GM21717 (cell line): ENCODE results near the gene STK38.
"Not testable (repeated sequence)": the region's sequence is repeated elsewhere in the genome, so short reads cannot be mapped to it uniquely, and the experiment has no call there.

Experiments
- ATAC-seq: cut with Tn5 transposase; IDR thresholded peaks from one replicate; pipeline ENCODE4 v1.9.1; 2021; ENCODE audit warnings: mild to moderate bottlenecking, moderate library complexity; ENCODE audit not compliant: unreplicated experiment

STK38 gene

GRCh38 chr6:36546920-36547645 lies at the start of gene STK38:
Gene STK38 (minus strand): TSS chr6:36547479. CDS start chr6:36540202, 7,277 bp downstream.
- peak; percentile 65 for ATAC-seq

DNA sequence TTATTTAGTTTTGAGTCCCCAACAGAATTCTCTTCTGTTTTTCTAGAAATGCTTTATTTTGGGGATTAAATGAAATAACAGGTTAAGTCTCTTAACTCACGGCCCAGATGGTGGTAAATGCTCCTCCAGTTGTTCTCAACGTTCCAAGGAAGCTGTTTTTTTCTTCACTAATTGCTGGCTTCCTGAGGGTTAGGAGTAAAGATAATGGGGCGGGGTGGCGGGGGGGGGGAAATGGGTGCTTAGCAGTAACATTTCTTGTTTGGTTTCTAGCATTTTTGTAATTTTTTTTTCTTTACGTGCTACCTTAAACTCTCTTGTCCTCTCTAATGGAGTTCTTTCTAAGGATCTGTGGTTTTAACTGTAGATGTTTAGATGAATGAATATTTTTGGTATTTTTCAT lies 49.1 kb upstream of the STK38 start:
- ATAC-seq, result no peak

DNA sequence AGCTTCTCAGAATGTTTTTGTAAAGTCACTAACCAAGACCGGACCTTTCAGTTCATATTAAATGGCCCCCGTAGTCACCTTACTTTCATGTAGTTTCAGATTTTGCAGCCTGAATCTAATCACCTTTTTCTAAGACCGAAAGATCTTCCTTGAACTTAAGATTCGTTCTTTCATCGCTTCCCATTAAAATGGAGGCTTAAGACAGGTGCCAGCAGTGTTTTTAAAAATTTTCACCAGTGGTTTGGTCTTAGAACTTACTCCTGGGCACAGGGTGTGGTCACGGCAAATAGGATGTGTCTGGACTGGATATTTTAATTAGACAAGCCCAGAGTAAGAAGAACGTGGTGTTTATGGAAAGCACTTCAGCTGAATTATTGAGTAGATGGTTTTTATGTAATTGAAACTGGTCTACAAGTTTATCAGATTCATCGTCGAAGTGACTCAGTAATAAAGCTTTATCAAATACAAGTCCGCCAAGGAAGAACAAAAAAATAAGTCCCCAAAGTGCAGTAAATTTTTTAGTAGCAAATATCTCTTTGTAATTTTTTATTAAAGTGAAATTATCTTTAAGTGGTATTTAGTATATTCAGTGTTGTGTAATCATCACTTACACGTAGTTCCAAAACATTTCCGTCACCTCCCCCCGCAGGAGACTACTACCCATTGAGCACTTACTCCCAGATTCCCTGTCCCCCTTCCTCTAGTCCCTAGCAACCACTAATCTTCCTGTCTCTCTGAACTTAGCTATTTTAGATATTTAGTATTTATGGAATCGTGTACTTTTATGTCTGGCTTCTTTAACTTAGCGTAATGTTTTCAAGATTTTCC lies 47.8 kb upstream of the STK38 start:
- ATAC-seq, result no peak

DNA sequence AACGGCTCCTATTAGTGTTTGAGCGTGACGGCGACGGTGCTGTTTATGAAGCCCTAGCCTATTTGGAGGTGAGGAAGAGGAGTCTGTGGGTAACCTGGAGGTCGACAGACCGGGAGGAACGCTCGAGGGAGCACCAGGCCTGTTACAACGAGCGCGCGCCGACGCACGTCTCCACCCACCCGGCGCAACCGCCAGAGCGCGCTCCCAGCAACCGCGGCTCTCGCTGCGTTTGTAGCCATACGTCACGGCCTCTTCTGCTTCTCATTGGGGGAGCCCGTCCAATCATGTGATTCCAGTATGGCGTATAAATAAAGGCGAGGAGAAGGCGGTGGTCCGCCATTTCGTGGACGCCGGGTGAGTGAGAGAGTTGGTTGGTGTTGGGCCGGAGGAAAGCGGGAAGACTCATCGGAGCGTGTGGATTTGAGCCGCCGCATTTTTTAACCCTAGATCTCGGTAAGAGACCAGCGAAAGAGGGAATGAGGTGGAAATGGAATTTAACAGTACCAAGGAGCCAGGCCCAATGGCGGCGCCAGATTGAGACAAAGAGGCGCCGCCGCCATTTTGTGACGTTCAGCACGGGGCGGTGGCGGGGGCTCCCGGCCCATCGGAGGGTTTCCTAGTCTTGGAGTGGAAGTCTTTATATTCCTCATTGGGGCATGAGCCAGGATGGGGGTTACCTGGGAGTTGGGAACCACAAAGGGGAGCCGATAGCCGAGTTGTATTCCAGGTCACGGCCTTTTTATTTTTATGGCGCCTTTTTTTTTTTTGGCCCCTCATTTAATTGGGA lies 46.9 kb upstream of the STK38 start, which contains the start of gene SRSF3:
Gene SRSF3 (plus strand): TSS at position 334 of the 787 bp plus-strand sequence. CDS start 2,401 bp downstream, outside the sequence.
- ATAC-seq, result peak; percentile 81

DNA sequence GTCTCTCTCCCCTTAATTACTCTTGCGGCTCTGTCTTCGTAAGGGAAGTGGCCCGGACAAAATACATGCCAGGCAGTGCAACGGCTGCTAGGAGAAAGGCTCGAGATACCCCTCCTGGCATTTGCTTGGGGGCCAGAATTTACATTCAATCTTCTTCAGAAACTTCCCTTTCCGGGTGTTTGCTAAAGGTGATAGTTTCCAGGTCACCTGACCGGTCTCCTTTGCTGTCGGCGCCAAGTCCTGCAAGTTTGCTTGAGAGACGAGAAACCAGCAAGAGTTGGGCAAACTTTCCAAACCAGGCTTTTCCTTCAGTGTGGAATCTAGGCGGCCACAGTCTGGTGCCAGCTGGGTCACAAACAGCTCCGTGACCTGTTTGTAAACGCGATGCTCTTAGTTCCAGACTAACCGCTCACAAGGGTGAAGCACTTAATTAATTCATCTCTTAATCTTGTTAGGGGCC lies 46.3 kb upstream of the STK38 start:
- peak; percentile 20 for ATAC-seq

DNA sequence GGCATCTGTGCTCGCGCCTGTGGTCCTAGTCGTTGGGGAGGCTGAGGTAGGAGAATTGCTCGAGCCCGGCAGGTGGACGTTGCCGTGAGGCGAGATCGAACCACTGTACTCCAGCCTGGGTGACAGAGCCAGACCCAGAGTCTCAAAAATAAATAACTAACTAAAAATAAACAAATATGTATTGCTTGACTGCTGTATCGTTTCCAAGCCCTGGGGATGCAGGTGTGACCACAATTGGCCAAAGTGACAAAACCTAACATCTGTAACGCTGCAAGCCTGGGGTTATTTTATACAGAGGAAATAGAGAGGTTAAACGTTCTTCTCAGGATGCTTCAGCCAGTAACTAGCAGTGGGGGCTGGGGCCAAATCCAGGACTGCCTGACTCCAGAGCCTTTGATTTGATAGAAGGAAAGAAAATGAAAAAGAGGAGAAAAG lies 45.0 kb upstream of the STK38 start:
- ATAC-seq, result no peak

DNA sequence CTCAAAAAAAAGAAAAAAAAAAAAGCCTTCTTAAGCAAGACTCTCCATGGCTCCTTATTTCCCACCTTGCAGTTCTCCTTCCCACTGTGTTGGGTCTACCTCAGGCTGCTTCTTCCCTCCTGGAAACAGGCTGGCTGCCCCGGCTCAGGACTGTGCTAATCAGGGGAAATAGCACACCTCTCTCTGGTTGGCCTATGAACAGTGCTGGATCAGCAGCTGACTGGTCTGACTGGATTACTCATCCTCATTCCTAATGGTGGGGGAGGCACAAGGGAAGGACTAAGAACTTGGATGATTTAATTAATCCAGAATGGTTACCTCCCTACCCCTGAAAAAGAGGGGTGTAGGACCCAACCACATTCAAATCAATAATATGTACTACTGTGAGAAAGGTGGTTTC lies 43.0 kb upstream of the STK38 start:
- no peak for ATAC-seq

- ATAC-seq, result not testable (repeated sequence)
Measured at GRCh38 chr6:36589025-36589400, 41.7 kb upstream of the STK38 start.

- no peak for ATAC-seq
Measured at GRCh38 chr6:36586606-36587005, 39.3 kb upstream of the STK38 start.

DNA sequence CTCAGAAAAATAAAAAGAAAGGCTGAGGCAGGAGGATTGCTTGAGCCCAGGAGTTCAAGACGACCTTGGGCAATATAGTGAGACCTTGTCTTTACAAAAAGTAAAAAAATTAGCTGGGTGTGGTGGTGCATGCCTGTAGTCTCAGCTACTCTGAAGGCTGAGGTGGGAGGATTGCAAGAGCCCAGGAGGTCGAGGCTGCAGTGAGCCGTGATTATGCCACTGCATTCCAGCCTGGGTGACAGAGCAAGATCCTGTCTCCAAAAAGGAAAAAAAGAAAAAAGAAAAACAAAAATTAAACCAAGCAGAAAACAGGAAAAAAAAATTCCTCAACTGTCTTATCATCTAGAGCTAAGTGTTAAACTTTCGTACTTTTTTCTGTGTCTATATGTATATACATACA lies 34.4 kb upstream of the STK38 start:
- ATAC-seq, result no peak

GRCh38 chr6:36580184-36580526 lies 32.9 kb upstream of the STK38 start:
- ATAC-seq, result no peak

DNA sequence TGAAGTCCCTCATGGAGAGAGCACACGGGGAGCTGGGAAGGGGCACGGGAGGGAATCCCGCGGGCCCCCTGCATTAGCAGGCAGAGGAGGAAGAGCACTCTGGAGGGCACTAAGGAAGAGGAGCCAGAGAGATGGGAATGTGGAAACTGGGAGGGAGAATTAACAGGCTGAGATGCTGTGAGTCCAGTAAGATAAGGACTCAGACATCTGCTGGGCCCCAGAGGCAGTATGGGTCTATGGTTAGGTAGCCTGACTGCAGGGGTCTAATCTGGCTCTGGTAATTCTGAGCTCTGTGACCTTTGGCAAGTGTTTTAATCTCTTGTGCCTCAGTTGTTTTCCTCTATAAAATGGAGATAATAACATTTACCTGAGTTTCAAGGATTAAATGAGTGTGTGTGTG lies 31.2 kb upstream of the STK38 start:
- ATAC-seq, result no peak

- no peak for ATAC-seq
Measured at GRCh38 chr6:36578030-36578429, 30.8 kb upstream of the STK38 start.

DNA sequence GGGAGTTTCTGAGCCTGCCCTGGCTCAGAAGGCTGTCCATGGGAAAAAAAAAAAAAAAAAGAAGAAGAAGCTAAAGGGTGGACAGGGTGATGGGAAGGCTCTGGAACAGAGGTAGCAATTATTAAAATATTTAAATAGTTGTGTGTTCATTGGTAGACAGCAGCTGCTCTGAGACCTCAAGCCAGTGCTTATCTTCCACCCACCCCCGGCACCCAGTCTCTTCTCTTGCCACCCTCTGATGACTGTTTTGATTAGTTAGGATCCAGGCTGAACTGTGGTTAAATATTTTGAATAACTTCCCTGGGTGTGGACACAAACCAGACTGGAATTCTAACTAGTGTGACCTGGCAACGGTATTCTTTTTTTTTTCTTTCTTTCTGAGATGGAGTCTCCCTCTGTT lies 30.0 kb upstream of the STK38 start:
- no peak for ATAC-seq

DNA sequence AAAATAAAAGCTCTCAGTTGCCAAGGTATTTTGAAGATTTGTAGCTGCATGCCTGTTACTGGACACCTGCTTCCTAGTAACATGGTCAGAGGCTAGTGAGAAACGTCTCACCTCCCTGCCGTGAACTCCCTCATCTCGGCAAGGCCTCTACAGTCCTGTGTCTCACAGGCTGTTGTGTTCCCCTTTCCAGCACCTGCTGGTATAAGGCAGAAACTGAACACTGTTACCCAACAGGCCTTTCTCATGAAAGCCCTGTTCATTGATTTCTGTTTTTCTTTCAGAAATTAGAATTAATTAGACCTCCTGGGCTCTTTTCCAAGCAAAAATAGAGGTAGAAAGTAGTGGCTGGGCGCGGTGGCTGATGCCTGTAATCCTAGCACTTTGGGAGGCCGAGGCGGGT lies 29.3 kb upstream of the STK38 start:
- ATAC-seq, result no peak

DNA sequence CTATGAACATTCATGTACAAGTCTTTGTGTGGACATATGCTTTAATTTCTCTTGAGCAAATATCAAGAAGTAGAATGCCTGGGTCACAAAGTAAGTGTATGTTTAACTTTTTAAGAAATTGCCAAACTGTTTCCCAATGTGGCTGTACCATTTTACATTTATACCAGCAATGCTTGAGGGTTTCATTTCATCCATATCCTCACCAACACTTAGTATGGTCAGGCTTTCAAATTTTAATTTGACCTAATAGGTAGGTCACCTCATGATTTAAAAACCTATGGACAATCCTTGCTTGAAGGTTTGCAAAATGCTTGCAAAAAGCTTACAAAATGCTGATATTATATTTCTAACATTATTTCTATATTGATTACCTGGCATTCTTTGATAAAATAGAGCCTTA lies 27.4 kb upstream of the STK38 start:
- ATAC-seq, result no peak

DNA sequence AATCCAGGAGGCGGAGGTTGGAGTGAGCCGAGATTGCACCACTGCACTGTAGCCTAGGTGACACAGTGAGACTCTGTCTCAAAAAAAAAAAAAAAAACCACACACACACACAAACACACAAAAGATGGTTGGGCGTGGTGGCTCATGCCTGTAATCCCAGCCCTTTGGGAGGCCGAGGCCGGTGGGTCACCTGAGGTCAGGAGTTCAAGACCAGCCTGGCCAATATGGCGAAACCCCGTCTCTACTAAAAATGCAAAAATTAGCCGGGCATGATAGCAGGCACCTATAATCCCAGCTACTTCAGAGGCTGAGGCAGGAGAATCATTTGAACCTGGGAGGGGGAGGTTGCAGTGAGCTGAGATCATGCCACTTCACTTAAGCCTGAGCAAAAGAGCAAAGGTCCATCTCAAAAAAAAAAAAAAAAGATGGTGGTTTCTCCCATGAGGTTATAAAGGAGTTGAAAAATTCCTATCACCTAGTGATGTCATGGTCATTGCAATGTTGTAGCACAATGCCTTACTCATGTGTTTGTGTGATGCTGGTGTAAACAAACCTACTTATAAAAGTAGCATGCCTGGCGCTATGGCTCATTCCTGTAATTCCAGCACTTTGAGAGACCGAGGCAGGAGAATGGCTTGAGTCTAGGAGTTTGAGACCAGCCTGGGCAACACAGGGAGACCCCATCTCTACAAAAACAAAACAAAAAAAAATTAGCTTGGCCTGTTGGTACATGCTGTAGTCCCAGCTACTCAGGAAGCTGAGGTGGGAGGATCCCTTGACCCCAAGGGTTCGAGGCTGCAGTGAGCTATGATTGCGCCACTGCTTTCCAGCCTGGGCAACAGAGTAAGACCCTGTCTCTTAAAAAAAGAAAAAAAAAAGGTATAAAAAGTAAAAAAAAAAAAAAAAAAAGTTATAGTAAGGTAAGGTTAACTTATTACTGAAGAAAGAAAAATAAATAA lies 25.4 kb upstream of the STK38 start:
- not testable (repeated sequence) for ATAC-seq

DNA sequence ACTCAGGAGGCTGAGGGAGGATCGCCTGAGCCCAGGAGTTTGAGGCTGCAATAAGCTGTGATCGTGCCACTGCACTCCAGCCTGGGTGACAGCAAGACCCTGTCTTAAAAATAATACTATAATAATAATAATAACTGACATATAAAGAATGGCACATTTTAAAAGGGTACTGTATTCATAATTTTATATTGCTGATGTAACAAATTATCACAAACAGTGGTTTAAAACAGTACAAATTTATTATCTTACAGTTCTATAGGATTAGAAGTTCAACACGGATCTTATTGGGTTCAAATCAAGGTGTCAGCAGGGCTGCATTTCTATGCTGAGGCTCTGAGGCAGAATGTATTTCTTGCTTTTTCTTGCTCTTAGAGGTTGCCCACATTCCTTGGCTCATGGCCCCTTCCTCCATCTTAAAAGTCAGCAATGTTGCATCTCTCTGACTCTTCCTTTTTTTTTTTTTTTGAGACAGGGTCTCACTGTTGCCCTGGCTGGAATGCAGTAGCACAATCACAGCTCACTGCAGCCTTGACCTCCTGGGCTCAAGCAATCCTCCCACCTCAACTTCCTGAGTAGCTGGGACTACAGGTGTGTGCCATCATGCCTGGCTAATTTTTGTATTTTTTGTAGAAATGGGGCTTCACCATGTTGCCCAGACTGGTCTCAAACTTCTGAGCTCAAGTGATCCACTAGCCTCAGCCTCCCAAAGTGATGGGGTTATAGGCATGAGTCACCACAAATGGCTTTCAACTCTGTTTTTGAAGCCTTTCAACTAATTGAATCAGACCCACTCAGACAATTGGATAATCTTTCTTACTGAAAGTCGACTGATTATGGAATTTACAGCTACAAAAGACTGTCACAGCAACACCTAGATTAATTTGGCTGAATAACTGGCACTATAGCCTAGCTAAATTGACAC lies 24.1 kb upstream of the STK38 start:
- no peak for ATAC-seq

- ATAC-seq, result no peak
Measured at GRCh38 chr6:36570264-36570663, 23.0 kb upstream of the STK38 start.
